ENCODE measurements around the gene PLEKHG2. TPM values are rescaled to one million over a fixed set of nuclear protein-coding genes. Genes with fewer than 3 reads are reported as not detected.

PLEKHG2 gene
- total RNA-seq, 1 donor from 2014 or later = 172 TPM

GRCh38 chr19:39415111-39416046 lies 2.9 kb downstream of the PLEKHG2 start:
- peak overlapping the region; percentile 94 for H3K4me3 Mint-ChIP-seq
- no peak for DNase-seq (ENCODE audit: low spot score in 2 of 2, unreplicated experiment in 2 of 2)
- TF ChIP-seq CTCF (IDR thresholded peaks at IDR 0.05; ENCODE audit: unreplicated experiment) = no peak
- peaks cover 31% of the 10 kb centered on the region for H3K4me1 Mint-ChIP-seq
- no peaks in the 10 kb centered on the region for H3K9me3 Mint-ChIP-seq
- H3K27ac Mint-ChIP-seq = peak overlapping the region; percentile 98
- peaks cover 10% of the 10 kb centered on the region for H3K36me3 Mint-ChIP-seq
- peaks cover 1% of the 10 kb centered on the region for H3K27me3 Mint-ChIP-seq (ENCODE audit: low read depth)

- no peak overlapping the region for H3K4me3 Mint-ChIP-seq
- DNase-seq (ENCODE audit: low spot score in 2 of 2, unreplicated experiment in 2 of 2) = no peak
- peaks cover 21% of the 10 kb centered on the region for H3K4me1 Mint-ChIP-seq
- H3K36me3 Mint-ChIP-seq = peaks cover 13% of the 10 kb centered on the region
- peaks cover 1% of the 10 kb centered on the region for H3K27me3 Mint-ChIP-seq (ENCODE audit: low read depth)
- no peak overlapping the region for H3K27ac Mint-ChIP-seq
- no peak for TF ChIP-seq CTCF (IDR thresholded peaks at IDR 0.05; ENCODE audit: unreplicated experiment)
- no peaks in the 10 kb centered on the region for H3K9me3 Mint-ChIP-seq
These were observed 4.0 kb downstream of the PLEKHG2 start for GRCh38 chr19:39416152-39417120.

- peak overlapping the region; percentile 76 for H3K27ac Mint-ChIP-seq
- no peaks in the 10 kb centered on the region for H3K27me3 Mint-ChIP-seq (ENCODE audit: low read depth)
- H3K4me3 Mint-ChIP-seq = no peak overlapping the region
- TF ChIP-seq CTCF (IDR thresholded peaks at IDR 0.05; ENCODE audit: unreplicated experiment) = no peak
- H3K4me1 Mint-ChIP-seq = peaks cover 18% of the 10 kb centered on the region
- H3K36me3 Mint-ChIP-seq = peaks cover 13% of the 10 kb centered on the region
- no peak for DNase-seq (ENCODE audit: low spot score in 2 of 2, unreplicated experiment in 2 of 2)
- no peaks in the 10 kb centered on the region for H3K9me3 Mint-ChIP-seq
These were observed 5.2 kb downstream of the PLEKHG2 start for GRCh38 chr19:39417463-39418181.

- no peak for TF ChIP-seq CTCF (IDR thresholded peaks at IDR 0.05; ENCODE audit: unreplicated experiment)
- H3K27me3 Mint-ChIP-seq (ENCODE audit: low read depth) = no peaks in the 10 kb centered on the region
- H3K36me3 Mint-ChIP-seq = peaks cover 18% of the 10 kb centered on the region
- no peak overlapping the region for H3K27ac Mint-ChIP-seq
- no peak for DNase-seq (ENCODE audit: low spot score in 2 of 2, unreplicated experiment in 2 of 2)
- no peaks in the 10 kb centered on the region for H3K9me3 Mint-ChIP-seq
- H3K4me1 Mint-ChIP-seq = peaks cover 16% of the 10 kb centered on the region
- H3K4me3 Mint-ChIP-seq = no peak overlapping the region
These were observed 6.5 kb downstream of the PLEKHG2 start for GRCh38 chr19:39419003-39419402.

- Mint-ChIP-seq H3K9me3 (no peaks in the 10 kb centered on the region), H3K4me3 (no peak overlapping the region), H3K36me3 (peaks cover 28% of the 10 kb centered on the region), H3K4me1 (no peaks in the 10 kb centered on the region), H3K27ac (no peak overlapping the region), H3K27me3 (ENCODE audit: low read depth) (no peaks in the 10 kb centered on the region)
- no peak for TF ChIP-seq CTCF (IDR thresholded peaks at IDR 0.05; ENCODE audit: unreplicated experiment)
- DNase-seq (ENCODE audit: low spot score in 2 of 2, unreplicated experiment in 2 of 2) = no peak
These were observed 8.3 kb downstream of the PLEKHG2 start for GRCh38 chr19:39420769-39421168.
